Skin epidermis (tissue), 12 donors: ENCODE measurements around the gene PCOLCE2.
A peak's percentile ranks its signal among the peaks of the same experiment; 100 is the strongest.
"Not testable (repeated sequence)": the region's sequence is repeated elsewhere in the genome, so short reads cannot be mapped to it uniquely, and the experiment has no call there.

Source experiments
- H3K27ac ChIP-seq, 21 experiments: fragments of 200-600 bp; sonication (generic) in 11 of 21; one replicate each; pipeline ENCODE4 v1.5.0; 2020; ENCODE audit warnings: mild to moderate bottlenecking in 3 of 21, inconsistent platforms in 2 of 21, moderate library complexity in 2 of 21
- H3K4me3 ChIP-seq, 7 experiments: fragments of 200-600 bp; sonication (generic) in 2 of 7; one replicate each; pipeline ENCODE4 v1.5.0; 2020; ENCODE audit warnings: inconsistent platforms in 2 of 7, mild to moderate bottlenecking in 2 of 7, moderate library complexity in 1 of 7

The PCOLCE2 gene

GRCh38 chr3:142904639-142905436, 16.0 kb upstream of the PCOLCE2 start:
- no peak overlapping the region for H3K27ac ChIP-seq

GRCh38 chr3:142902356-142902755, 13.5 kb upstream of the PCOLCE2 start:
- no peak overlapping the region for H3K4me3 ChIP-seq
- no peak overlapping the region for H3K27ac ChIP-seq

More at GRCh38 chr3:142904639-142905436, 16.0 kb upstream of the PCOLCE2 start:
- no peak overlapping the region for H3K4me3 ChIP-seq

- Histone ChIP-seq H3K4me3 (no peak overlapping the region), H3K27ac (no peak overlapping the region)
These were observed 9.7 kb upstream of the PCOLCE2 start for GRCh38 chr3:142898346-142899213.

- H3K4me3 ChIP-seq = no peak overlapping the region
- no peak overlapping the region for H3K27ac ChIP-seq
These were observed 8.9 kb upstream of the PCOLCE2 start for GRCh38 chr3:142897807-142898206.

DNA sequence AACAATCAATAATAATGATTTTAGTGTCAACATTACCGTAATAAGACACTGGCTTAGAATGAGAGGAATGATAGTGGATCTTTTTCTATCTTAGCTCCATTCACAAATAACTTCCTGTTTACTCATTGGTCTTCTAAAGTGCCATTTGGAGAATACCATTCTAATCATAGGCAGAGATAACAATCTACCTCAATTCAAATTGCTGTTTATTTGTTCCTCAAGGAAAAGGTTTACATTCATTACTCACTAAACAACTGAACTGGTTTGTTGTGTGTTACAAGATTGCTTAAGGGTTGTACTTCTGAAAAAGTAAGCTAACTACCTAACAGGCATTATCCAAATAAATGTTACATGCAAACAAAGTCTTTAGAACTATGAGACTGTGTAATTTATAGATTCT, 8.1 kb upstream of the PCOLCE2 start:
- no peak overlapping the region for H3K4me3 ChIP-seq
- no peak overlapping the region for H3K27ac ChIP-seq

DNA sequence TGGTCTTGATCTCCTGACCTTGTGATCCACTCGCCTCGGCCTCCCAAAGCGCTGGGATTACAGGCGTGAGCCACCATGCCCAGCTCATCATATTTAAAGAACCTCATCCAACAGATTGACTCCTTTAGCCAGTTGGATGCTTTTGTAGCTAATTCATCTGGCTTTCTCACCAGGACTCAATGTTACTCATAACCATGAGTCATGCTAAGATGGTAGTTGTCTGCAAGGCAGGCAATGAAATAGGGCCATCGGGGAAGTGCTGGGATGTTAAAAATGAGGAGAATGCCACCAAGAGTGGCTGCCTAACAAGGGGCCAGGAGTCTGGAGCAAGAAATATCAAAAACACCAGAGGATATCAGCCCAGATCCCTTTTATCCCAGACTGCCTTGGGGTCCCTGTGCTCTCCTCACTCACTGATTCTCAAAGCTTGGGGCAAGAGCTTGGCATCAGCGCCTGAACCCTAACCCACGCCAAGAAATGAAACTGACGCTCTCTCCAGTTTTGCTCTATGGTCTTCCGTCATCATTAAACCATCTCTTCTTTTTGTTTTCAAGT, 7.4 kb upstream of the PCOLCE2 start:
- Histone ChIP-seq H3K4me3 (no peak overlapping the region), H3K27ac (no peak overlapping the region)

DNA sequence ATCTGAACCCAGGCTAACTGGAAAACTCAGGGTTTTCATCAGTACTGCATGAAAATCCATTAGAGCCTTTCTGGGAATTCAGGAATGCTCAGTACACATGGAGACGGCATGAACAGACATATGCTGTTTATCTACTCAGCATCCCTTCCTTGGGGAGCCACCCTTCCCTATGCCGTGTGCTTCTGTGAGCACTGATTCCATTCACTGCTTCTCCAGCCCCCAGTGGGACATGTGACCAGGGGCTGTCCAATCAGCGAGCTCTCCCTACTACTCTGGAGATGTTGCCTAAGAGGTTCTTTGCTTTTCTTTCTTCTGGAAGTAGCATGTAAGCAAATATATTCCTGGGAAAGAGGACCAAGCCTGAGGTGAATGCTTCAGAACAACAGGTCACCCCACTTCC, 5.6 kb upstream of the PCOLCE2 start:
- no peak overlapping the region for H3K4me3 ChIP-seq
- H3K27ac ChIP-seq = no peak overlapping the region

- H3K27ac ChIP-seq = no peak overlapping the region
- no peak overlapping the region for H3K4me3 ChIP-seq
These were observed 3.8 kb upstream of the PCOLCE2 start for GRCh38 chr3:142892714-142893113.

DNA sequence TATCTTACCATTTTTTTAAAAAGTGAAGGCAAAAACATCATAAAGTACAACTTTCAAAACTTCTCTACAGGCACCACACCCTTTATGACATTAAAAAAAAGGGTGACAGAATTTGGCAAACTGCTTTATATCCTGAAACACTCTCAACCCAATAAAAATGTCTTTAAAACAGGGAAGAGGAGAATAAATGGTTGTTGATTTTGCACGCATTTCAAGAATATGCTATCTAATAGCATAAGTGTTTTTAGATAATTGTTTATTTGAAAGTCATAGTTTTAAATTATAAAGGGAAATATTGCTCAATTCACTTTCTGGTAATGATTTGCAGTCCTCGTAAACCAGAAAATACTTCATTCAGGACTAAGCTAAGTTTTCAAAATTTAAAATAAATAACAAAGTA, 1.7 kb upstream of the PCOLCE2 start:
- Histone ChIP-seq H3K27ac (peak overlapping the region in 1 of 21 experiments; percentile 38), H3K4me3 (no peak overlapping the region)

DNA sequence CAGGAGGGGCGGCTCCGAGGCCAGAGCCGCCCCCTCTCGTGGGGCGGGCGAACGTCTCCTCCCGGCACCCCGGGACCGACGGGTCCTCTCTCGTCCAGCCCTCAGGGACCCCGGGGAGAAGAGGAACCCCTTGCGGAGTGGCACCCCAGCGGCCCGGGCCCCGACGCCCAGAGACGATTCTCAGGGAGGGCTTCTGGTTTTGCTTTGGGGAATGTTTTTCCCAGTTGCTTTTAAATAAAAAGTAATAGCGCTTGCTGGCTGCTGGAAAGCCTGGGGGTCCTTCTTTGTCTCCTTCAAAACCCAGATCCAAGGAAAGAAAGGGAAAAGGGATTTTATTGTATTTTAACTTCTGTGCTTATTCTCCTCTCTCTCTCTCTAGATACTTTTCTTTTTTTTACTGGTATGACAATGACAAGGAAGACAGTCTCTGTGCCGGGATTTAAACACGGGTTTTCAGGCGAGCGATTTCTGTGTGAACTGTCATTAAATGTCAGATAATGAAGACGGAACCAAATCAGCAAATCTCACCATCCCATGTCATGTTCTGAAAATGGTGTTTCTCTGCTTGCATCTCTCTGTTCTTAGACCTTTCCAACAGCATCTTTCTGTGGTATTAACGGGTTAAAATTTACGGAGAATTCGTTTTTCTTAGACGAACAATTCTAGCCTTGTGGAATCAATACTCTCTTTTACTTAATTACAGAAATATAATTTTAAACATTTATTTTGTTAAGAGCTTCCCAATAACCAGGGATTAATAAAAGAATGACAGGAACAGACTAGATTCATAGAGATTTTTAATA, 530 bp upstream of the PCOLCE2 start:
- Histone ChIP-seq H3K4me3 (peak overlapping the region; percentile 21 to 53 (median 30)), H3K27ac (peak overlapping the region in 7 of 21 experiments; percentile 20 to 78 (median 67))

DNA sequence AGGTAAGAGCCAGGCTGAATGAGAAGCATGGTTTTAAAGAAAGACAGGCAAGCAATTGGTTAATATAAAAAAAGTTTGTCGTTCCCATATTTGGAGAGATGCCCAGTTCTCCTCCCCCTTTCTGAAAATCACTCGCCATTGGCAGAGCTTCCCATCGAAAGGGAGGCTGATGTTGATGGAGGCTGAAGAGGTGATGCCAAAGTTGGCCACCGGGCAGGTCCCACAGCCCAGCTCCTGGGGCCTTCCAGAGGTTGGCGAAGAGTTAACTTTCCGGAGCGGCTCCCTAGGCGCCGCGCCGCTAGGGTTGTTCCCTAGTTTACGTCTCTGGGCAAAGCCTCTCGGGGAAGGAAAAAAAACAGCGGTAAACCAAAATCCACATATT, 793 bp downstream of the PCOLCE2 start:
- Histone ChIP-seq H3K27ac (peak overlapping the region in 4 of 21 experiments; percentile 67 to 78 (median 70)), H3K4me3 (peak overlapping the region; percentile 21 to 53 (median 30))

- Histone ChIP-seq H3K27ac (no peak overlapping the region), H3K4me3 (no peak overlapping the region)
These were observed 1.9 kb downstream of the PCOLCE2 start for GRCh38 chr3:142886940-142887339.

DNA sequence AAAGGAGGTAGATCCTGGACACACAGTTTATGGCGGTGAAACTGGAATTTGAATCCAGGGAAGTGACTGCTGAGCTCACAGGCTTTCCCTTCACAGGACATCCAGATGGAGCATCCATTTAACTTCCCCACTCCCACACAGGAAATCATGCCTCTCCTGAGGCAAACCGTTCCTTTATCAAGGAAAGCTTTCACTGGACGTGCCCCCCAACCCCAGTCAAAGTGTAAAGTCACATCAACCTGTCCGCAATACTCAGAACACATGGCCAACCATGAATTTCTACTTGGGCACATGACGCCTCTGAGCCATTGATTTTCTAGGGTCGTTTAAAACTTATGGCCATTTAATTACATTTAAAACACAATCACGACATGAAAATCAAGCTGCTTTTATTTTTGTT, 2.9 kb downstream of the PCOLCE2 start:
- no peak overlapping the region for H3K4me3 ChIP-seq
- no peak overlapping the region for H3K27ac ChIP-seq

GRCh38 chr3:142884531-142884930, 4.4 kb downstream of the PCOLCE2 start:
- Histone ChIP-seq H3K27ac (no peak overlapping the region), H3K4me3 (no peak overlapping the region)

- H3K27ac ChIP-seq = not testable (repeated sequence)
These were observed 5.3 kb downstream of the PCOLCE2 start for GRCh38 chr3:142883534-142883933.

DNA sequence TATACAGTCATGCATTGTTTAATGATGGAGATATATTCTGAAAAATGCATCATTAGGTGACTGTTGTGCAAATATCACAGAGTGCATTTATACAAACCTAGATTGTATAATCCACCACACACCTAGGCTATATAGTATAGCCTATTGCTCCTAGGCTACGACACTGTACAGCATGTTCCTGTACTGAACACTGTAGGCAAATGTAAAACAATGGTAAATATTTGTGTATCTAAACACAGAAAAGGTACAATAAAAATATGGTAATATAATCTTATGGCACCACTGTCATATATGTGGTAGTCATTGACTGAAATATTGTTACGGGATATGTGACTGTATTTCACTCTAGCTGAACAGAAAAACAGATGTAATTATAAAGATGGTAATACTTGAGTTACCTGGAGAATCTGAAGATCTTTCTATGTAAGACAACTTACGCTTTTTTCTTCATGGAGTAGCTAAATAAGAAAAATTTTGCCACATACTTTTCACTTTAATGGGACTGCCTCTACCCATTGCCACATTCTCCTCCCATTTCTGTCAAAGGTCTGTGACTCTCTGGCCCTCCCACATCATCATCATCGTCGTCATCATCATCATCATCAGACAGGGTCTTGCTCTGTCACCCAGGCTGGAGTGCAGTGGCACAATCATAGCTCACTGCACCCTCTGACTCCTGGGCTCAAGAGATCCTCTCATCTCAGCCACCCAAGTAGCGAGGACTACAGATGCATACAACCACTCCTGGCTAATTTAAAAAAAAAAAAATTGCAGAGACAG, 7.2 kb downstream of the PCOLCE2 start:
- Histone ChIP-seq H3K27ac (no peak overlapping the region), H3K4me3 (no peak overlapping the region)

More at GRCh38 chr3:142883534-142883933, 5.3 kb downstream of the PCOLCE2 start:
- H3K4me3 ChIP-seq = not testable (repeated sequence)

DNA sequence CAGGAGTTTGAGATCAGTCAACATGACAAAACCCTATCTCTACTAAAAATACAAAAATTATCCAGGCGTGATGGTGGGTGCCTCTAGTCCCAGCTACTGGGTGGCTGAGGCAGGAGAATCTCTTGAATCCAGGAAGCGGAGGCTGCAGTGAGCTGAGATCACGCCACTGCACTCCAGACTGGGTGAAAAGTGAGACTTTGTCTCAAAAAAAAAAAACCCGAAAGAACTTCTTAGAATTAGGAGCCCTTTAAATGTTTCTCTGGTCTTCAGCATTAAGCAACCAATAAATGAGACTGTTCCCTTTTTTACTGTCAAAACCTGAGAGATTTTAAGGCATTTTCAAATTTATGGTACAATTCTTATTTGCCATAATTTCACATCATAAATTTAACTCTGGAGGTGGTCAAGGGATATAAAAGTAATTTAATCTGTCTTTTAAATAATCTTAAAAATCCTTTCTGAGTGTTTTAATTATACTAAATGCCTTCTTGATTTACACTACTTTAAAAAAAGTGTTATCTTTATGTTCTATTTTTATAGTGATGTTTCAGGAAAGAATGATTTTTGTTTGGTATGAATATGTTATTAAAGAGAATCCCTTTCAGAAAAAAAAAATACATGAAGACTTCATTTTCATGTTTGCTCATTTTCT, 10.1 kb downstream of the PCOLCE2 start:
- H3K4me3 ChIP-seq = no peak overlapping the region
- no peak overlapping the region for H3K27ac ChIP-seq

- no peak overlapping the region for H3K27ac ChIP-seq
These were observed 12.5 kb downstream of the PCOLCE2 start for GRCh38 chr3:142876417-142876816.

More at GRCh38 chr3:142876417-142876816, 12.5 kb downstream of the PCOLCE2 start:
- H3K4me3 ChIP-seq = no peak overlapping the region
